Stimulated activated CD8-positive, alpha-beta memory T cell treated with anti-CD3 and anti-CD28 coated beads, Interleukin-12 subunit alpha, Interleukin-12 subunit beta, amount 100 ng/mL, for 4 hours (primary cell): Measurements from ENCODE around the gene TACO1.

Experiments
- DNase-seq: peaks from one replicate; pipeline ENCODE4 v3.0.0-alpha.2; 2020; ENCODE audit warnings: low read depth

The TACO1 gene

DNA sequence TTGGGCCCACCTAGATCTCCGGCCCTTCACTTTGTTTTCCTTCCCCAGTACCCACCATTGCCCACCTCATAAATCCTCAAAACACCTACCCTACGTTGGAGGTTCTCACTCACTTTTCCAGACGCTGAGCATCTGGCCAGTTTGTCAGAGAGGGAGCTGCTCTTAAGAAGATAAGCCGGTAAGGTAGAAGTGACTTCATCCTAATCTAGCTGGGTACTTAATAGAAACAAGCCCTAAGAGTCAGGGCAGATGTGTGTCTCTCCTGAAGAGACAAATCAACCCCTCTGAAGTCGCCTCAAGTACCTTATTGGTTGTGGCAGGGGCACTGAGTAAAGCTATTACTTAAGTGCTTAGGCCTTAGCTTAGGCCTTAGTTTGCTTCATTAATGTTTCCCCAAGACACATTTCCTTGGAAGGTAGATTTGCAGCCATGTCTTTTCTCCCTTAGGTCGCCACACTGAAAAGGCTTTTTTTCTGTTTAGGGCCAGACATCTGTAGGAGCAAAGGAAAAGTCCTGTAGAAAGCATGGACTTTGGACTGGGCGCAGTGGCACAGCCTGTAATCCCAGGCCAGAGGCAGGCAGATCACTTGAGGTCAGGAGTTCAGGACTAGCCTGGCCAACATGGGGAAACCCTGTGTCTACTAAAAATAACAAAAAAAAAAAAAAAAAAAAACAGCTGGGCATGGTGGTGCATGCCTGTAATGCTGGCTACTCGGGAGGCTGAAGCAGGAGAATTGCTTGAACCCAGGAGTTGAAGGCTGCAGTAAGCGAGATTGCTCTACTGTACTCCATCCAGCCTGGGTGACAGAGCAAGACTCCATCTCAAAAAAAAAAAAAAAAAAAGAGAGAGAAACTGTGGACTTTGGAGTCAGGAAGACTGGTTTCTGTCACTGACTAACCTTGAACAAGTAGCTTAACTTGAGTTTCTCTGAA lies 1.0 kb downstream of the TACO1 start:
- no peak for DNase-seq

- no peak for DNase-seq
Measured at GRCh38 chr17:63609816-63610573, 9.3 kb downstream of the TACO1 start.

GRCh38 chr17:63610854-63611253 lies 10.2 kb downstream of the TACO1 start:
- no peak for DNase-seq

- no peak for DNase-seq
Measured at GRCh38 chr17:63611354-63611753, 10.7 kb downstream of the TACO1 start.

GRCh38 chr17:63613663-63614062 lies 13.0 kb downstream of the TACO1 start:
- no peak for DNase-seq

GRCh38 chr17:63621229-63621683 lies 20.6 kb downstream of the TACO1 start:
- no peak for DNase-seq

DNA sequence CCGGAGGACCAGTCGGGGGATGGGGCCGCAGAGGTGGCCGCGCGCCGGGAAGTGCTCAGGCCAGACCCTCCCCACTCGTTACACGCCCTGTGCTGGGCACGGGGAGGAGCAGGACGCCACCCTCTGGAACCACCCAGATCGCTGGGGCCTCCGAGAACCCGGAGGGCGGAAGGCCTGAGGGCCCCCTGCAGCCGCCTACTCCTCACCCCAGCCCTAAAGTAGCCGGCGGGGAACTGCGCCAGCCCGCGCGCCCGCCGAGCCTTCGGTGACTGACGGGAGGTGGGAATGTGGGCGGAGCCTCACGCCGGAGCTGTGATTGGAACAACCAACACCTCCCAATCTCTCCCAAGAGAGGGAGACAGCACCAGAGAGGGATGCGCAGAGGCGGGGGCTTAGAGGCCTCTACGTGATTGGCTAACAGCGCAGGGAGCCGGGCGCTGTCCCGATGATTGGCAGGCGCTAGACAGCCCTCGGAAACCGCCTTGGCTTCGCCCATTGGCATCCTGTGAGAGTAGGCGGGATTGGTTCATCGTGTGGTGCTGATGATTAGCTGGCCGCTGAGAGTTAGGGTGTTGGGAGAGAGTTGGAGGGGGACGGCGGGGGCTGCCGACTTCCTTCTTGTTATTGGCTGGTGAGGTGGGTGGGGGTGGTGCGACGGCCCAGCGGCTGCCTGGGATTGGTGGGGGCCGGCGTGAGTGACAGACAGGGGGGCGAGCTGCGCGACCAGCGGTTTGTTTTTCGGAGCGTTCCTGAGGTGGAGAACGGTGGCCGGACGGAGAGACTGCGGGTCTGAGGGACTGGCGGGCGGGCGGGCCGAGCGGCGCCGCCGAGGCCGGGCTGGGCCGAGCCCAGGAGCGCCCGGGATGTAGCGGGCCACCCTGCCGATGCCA lies 21.2 kb downstream of the TACO1 start, which contains the start of gene MAP3K3:
MAP3K3 (plus strand) TSS at position 734 of the 890 bp plus-strand sequence. CDS start 343 bp downstream, outside the sequence.
- peak; percentile 93 for DNase-seq

DNA sequence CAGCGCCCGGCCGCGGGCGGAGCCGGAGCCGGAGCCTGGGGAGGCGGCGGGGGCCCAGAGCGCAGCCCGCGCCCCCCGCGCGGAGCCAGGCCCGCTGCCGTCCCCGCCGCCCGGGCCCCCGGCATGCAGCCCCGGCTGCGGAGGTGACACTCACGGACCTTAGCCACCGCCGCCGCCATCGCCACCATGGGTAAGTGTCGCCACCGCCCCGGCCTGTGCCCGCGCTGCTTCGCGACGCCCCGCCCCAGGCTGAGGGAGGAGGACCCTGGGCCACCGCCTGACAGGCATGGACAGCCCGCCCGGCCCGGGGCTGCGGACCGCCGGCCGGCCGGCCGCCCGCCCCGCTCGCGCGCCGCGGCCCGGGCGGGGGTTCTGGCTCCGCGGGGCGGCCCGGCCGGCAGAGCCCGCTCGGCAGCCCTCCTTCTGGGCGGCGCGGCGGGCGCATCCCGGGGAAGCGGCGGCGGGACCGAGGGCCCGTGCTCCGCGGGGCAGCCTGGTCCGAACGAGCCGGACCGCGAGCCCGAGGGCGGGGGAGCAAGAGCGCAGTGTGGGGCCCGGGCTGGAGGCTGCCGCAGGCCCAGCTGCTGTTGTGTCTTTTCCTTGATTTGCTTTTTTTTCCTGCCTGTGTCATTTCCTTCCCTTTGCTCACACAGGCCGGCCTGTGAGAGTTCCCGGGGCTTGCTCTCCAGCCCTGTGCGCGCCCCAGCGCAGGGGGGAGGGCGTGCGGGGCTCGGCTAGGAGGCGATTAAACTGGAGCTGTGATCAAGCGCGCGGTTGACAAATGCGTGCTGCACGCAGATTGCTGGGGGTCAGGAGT lies 22.1 kb downstream of the TACO1 start:
- DNase-seq, result peak; percentile 30

GRCh38 chr17:63623786-63624530 lies 23.3 kb downstream of the TACO1 start:
- no peak for DNase-seq

DNA sequence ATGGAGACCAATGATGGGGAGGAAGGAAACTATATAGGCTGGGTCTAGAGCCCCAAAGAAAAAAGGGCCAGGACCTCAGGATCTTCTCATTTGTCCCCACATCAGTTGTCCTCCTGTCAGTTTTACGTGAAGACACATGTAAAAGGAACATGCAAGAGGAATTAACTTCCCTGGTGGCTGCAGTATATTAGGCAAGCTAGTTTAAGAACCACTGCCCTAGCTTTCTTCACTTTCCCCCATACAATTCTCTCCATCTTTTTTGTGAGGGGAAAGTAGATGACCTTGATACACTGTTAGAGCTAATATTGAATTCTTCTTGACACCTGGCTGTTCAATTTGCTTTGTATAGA lies 23.8 kb downstream of the TACO1 start:
- no peak for DNase-seq

DNA sequence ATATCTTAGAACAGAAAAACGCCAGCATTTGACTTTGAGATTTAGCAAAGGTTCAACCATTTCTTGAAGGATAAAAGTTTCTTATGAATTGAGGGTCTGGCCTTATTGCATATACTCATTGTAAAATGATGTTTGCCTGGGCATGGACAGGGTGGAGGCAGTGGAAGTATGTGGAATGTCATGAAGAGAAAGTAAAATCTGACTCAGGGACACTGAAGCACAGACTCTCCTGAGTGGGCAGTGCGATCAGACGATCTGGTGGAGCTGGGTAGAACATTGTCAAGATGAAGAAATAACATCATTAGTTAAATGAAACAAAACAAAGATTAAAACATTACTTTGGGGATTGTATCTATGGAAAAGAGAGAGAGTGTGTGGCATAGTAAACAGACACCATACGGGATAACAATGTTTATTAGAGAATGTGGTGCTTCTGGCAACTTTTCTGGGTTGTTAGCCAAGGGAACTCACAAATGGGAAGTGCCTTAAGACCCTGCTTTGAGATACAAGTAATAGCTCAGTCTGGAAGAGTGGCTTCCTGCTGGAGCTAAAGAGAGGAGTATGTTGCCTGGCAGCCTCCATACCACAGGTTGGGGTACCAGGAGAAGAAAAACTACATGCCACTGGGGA lies 26.0 kb downstream of the TACO1 start:
- DNase-seq, result no peak

DNA sequence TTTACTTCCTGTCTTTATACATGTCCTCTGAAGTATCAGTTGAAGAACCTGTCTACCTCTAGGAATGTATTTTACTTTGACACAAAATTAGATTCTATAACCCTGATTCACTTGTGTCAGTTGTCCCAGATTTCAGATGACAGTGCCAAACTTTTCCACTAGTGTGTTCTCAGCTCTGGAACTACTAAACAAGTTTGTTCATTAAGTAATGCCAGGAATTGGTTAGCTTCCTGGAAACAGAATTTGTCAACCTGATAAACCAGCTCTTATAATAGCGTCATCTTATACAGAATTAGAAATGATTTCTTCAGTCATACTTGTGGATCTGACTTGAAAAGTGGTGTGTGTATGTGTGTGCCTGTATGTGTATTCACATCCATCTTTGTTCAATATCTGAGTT lies 28.9 kb downstream of the TACO1 start:
- DNase-seq, result no peak

DNA sequence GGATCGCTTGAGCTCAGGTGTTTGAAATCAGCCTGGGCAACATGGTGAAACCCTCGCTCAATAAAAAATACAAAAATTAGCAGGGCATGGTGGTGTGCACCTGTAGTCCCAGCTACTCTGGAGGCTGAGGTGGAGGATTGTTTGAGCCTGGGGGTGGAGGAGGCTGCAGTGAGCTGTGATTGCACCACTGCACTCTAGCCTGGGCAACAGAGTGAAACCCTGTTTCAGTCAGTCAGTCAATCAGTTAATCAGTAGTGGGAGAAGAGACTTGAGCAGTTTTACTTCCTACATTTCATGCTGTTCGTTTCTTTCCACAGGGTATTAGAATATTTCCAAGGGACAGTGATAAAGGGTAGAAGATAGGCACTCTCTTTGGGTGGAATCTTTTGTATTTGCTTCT lies 30.4 kb downstream of the TACO1 start:
- DNase-seq, result no peak

- DNase-seq, result no peak
Measured at GRCh38 chr17:63631626-63632025, 30.9 kb downstream of the TACO1 start.

DNA sequence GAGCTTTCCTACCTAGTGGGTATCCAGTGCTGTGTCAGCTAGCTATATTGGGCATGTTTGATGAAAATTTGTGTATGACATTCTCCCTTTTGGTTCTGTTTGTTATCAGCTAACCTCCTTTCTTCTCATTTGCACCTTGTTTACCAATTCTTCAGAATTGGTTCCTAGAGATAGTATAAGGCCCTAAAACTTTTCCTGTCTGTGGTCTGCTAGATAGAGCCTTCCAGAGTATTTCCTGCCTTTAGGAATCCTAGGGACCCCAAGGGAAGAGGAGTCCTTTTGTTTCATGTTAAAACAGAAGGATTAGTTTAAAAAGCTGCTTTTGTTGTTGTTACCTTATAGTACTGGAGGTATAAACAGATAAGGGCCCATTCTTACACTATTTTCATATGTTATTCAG lies 33.0 kb downstream of the TACO1 start:
- no peak for DNase-seq

GRCh38 chr17:63634163-63634562 lies 33.5 kb downstream of the TACO1 start:
- DNase-seq, result no peak

- no peak for DNase-seq
Measured at GRCh38 chr17:63634816-63635215, 34.1 kb downstream of the TACO1 start.

GRCh38 chr17:63635290-63635689 lies 34.6 kb downstream of the TACO1 start:
- DNase-seq, result no peak

- no peak for DNase-seq
Measured at GRCh38 chr17:63635787-63636186, 35.1 kb downstream of the TACO1 start.

DNA sequence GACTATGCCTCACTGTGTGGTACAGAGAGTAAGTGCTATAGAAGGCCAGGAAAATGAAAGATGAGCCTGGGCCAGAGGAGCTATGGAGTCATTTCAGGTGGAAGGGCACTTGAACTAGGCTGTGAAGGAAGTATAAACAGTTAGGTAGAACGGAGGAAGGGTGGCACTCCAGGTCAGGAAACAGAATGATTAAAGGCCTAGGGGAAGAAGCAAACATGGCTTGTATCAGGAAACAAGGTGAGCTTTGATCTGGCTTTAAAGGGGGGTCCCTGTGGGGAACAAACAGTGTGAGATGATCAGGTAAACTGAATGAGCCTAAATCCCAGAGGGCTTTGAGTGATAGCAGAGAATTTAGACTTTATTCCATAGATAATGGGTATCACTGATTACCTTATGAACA lies 38.4 kb downstream of the TACO1 start:
- DNase-seq, result no peak
